OCI-LY3 (cell line): ENCODE results near the gene RNFT2.

Source experiments
- EZH2phosphoT487 ChIP-seq: fragments of 200-600 bp; shearing (Covaris generic); IDR thresholded peaks from 2 replicates; pipeline ENCODE4 v1.6.1; 2018; ENCODE audit warnings: antibody characterized with exemption, mixed run types, low read depth
- TF ChIP-seq, protein P1 (sequence below): fragments of 200-600, 300-600 bp; sonication (generic); IDR thresholded peaks from 2 replicates; pipeline ENCODE4 v1.5.1; 2014; ENCODE audit warnings: antibody characterized with exemption, low read length, low read depth

DNA sequence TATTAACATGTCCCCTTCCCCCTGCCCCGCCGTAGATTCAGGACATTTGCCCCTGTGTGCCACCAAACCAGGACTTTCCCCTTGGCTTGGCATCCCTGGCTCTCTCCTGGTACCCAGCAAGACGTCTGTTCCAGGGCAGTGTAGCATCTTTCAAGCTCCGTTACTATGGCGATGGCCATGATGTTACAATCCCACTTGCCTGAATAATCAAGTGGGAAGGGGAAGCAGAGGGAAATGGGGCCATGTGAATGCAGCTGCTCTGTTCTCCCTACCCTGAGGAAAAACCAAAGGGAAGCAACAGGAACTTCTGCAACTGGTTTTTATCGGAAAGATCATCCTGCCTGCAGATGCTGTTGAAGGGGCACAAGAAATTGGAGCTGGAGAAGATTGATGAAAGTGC, 114.2 kb downstream of the RNFT2 start:
- TF ChIP-seq, protein P1, sequence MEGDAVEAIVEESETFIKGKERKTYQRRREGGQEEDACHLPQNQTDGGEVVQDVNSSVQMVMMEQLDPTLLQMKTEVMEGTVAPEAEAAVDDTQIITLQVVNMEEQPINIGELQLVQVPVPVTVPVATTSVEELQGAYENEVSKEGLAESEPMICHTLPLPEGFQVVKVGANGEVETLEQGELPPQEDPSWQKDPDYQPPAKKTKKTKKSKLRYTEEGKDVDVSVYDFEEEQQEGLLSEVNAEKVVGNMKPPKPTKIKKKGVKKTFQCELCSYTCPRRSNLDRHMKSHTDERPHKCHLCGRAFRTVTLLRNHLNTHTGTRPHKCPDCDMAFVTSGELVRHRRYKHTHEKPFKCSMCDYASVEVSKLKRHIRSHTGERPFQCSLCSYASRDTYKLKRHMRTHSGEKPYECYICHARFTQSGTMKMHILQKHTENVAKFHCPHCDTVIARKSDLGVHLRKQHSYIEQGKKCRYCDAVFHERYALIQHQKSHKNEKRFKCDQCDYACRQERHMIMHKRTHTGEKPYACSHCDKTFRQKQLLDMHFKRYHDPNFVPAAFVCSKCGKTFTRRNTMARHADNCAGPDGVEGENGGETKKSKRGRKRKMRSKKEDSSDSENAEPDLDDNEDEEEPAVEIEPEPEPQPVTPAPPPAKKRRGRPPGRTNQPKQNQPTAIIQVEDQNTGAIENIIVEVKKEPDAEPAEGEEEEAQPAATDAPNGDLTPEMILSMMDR: no peak
- no peak for TF ChIP-seq EZH2phosphoT487
